Spleen (tissue), 11 donors: Measurements from ENCODE around the gene HMGB4. TPM values are rescaled to one million over a fixed set of nuclear protein-coding genes. Genes with fewer than 3 reads are reported as not detected.

ENCODE experiments used
- DNase-seq: peaks from one replicate; pipeline ENCODE4 v3.0.0-alpha.2; 2020
- H3K27ac ChIP-seq, 8 donors: fragments of 200-600 bp; sonication (generic) in 7 of 8; 1 replicate in 4 of 8; 2 replicates in 4 of 8; pipeline versions ENCODE4 v1.5.0 to v1.8.0; 2016 to 2021; ENCODE audit warnings: inconsistent platforms in 4 of 8, mild to moderate bottlenecking in 4 of 8, moderate library complexity in 1 of 8
- H3K27me3 ChIP-seq, 7 donors: fragments of 200-600 bp; sonication (generic) in 6 of 7; replicated peaks in 1 of 7; 1 replicate in 4 of 7; 2 replicates in 3 of 7; pipeline versions ENCODE4 v1.5.0 to v1.8.0; 2016 to 2021; ENCODE audit warnings: inconsistent platforms in 3 of 7, mild to moderate bottlenecking in 1 of 7
- H3K36me3 ChIP-seq, 6 donors: fragments of 200-600 bp; sonication (generic) in 5 of 6; 1 replicate in 4 of 6; 2 replicates in 2 of 6; pipeline versions ENCODE4 v1.5.0 to v1.8.0; 2016 to 2021; ENCODE audit warnings: inconsistent platforms in 2 of 6
- H3K4me1 ChIP-seq, 6 donors: fragments of 200-600 bp; sonication (generic) in 5 of 6; 1 replicate in 3 of 6; 2 replicates in 3 of 6; pipeline versions ENCODE4 v1.5.0 to v1.8.0; 2016 to 2021; ENCODE audit warnings: inconsistent platforms in 3 of 6
- H3K4me3 ChIP-seq, 8 donors: fragments of 200-600 bp; sonication (generic) in 7 of 8; 1 replicate in 4 of 8; 2 replicates in 4 of 8; pipeline versions ENCODE4 v1.5.0 to v1.8.0; 2016 to 2021; ENCODE audit warnings: inconsistent platforms in 4 of 8, mild to moderate bottlenecking in 4 of 8, moderate library complexity in 2 of 8
- H3K9me3 ChIP-seq, 8 donors: fragments of 200-600 bp; sonication (generic) in 7 of 8; 1 replicate in 4 of 8; 2 replicates in 4 of 8; pipeline versions ENCODE4 v1.5.0 to v1.8.0; 2016 to 2021; ENCODE audit warnings: inconsistent platforms in 4 of 8
- POLR2A ChIP-seq, 3 donors: fragments of 450-650 bp; IDR thresholded peaks; one replicate each; pipeline ENCODE4 v1.5.1; 2017; ENCODE audit warnings: antibody characterized with exemption in 3 of 3, mild to moderate bottlenecking in 1 of 3
- POLR2AphosphoS5 ChIP-seq, 3 donors: sonication (generic); formaldehyde crosslinking; IDR thresholded peaks; one replicate each; pipeline ENCODE4 v1.5.1; 2017; ENCODE audit warnings: antibody characterized with exemption in 3 of 3
- WGBS, 5 donors: extraction: QIAGEN DNeasy Blood & Tissue Kit in 3 of 5; methylation state at CpG; one replicate each; pipeline versions ENCODE4 v1.1.5 to v1.1.7; 2013 to 2018; 5-methylcytosine and 5-hydroxymethylcytosine counted together
- intact Hi-C: fragments of 100-400 bp; cut with DNase I; formaldehyde crosslinking; loops from one replicate; pipeline ENCODE4 v1.15.0; 2023; ENCODE audit warnings: low total_unique reads
- polyA plus RNA-seq, 3 donors: library from polyadenylated mRNA; stranded (reverse); fragments of 200-250 nt; gene quantifications; one replicate each; pipeline ENCODE4 v1.2.1, GENCODE V29; 2013
- total RNA-seq, 7 donors: library from RNA; depleted of rRNA in 3 of 7; stranded (reverse); fragments of >200 nt in 3 of 7; fragmentation: NEBNext Ultra II Directional in 4 of 7; extraction: Animal tissue kit (Norgen Biotek cat#: 25700) in 4 of 7; gene quantifications; one replicate each; pipeline versions ENCODE4 v1.1.0 to v1.2.1, GENCODE V29; 2016 to 2021
- TF ChIP-seq, protein P1 (sequence below), 11 experiments: fragments of 200-600 bp in 7 of 11; fragments of 450-650 bp in 4 of 11; sonication (generic) in 4 of 11; IDR thresholded peaks in 8 of 11; conservative IDR thresholded peaks in 3 of 11; 1 replicate in 7 of 11; 2 replicates in 4 of 11; pipeline versions ENCODE4 v1.4.0 to v1.8.0; 2016 to 2021; ENCODE audit warnings: antibody characterized with exemption in 11 of 11, inconsistent platforms in 4 of 11, mild to moderate bottlenecking in 1 of 11
- donor health status: healthy with polysubstance abuse.
- donor health status: DM: no; HTN: no; CAD: no; lungs with moderate emphysema.
- donor health status: DM: no; HTN: no; CAD: no.
- donor health status: Bipolar disorder and iron deficiency.
- donor health status: healthy.
- donor health status: DM: no; HTN: no; CAD: no.
- donor health status: DM: yes; HTN: yes; CAD: no.

HMGB4 gene
- total and polyA plus RNA-seq, 10 donors: not detected

DNA sequence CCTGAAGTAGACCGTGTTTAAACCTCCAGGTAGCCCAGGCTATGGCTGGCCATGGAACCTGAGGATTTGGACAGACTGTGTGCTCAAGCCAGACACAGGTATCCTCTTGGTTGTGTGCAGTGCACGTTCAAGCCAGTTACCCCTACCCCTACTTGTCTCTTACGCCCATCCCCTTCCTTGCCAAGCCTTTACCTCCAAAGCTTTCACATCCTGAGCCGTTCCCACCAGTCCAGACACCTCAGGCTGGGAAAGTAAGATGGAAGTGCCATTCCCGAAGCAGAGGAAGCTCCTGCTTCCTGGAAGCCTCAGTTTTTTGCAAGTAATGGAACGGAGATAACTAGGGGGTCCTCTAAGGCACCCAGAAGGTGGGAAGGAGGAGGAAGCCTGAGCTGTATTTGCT, 41.5 kb upstream of the HMGB4 start:
- Histone ChIP-seq H3K27me3 (peaks cover 0 to 47% (median 0%) of the 10 kb centered on the region in 7 donors), H3K4me1 (no peaks in the 10 kb centered on the region), H3K27ac (no peak overlapping the region), H3K36me3 (no peaks in the 10 kb centered on the region), H3K9me3 (no peaks in the 10 kb centered on the region), H3K4me3 (no peak overlapping the region)
- 52 to 62% (median 55%) methylated on average over 5 to 6 of the region's 6 CpGs for WGBS, 5 donors
- intact Hi-C loops: no loop called here
- TF ChIP-seq POLR2A (IDR thresholded peaks at IDR 0.05): no peak
- TF ChIP-seq, protein P1, sequence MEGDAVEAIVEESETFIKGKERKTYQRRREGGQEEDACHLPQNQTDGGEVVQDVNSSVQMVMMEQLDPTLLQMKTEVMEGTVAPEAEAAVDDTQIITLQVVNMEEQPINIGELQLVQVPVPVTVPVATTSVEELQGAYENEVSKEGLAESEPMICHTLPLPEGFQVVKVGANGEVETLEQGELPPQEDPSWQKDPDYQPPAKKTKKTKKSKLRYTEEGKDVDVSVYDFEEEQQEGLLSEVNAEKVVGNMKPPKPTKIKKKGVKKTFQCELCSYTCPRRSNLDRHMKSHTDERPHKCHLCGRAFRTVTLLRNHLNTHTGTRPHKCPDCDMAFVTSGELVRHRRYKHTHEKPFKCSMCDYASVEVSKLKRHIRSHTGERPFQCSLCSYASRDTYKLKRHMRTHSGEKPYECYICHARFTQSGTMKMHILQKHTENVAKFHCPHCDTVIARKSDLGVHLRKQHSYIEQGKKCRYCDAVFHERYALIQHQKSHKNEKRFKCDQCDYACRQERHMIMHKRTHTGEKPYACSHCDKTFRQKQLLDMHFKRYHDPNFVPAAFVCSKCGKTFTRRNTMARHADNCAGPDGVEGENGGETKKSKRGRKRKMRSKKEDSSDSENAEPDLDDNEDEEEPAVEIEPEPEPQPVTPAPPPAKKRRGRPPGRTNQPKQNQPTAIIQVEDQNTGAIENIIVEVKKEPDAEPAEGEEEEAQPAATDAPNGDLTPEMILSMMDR (IDR thresholded peaks at IDR 0.05 in 8 of 11, conservative IDR thresholded peaks at IDR 0.05 in 3 of 11): no peak
- TF ChIP-seq POLR2AphosphoS5 (IDR thresholded peaks at IDR 0.05): no peak
- DNase-seq: no peak

DNA sequence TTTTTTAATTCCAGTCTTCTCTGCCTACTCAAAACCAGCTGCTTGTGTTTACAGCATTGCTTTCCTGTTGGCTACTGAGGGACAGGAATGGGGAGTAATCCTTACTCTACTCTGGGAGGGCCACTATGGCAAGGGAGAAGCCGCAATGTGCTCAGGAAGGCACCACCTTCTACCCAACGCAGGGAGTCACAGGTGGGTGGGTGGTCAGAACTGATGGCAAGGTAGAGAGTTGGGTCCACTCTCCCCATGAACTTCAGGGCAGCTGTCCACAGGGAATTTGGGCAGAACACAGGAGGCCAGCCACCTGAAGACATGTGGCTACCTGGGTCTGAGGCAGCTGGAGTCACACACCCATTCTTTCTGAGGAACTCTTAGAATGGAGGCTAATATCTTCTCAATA, 40.5 kb upstream of the HMGB4 start:
- H3K4me1 ChIP-seq: no peaks in the 10 kb centered on the region
- H3K36me3 ChIP-seq: no peaks in the 10 kb centered on the region
- no peak for DNase-seq
- WGBS, 5 donors: 84 to 94% (median 88%) methylated on average over 2 of the region's 2 CpGs
- H3K27ac ChIP-seq: no peak overlapping the region
- intact Hi-C loops: no loop called here
- TF ChIP-seq, protein P1 (IDR thresholded peaks at IDR 0.05 in 8 of 11, conservative IDR thresholded peaks at IDR 0.05 in 3 of 11): no peak
- TF ChIP-seq POLR2A (IDR thresholded peaks at IDR 0.05) (no peak), POLR2AphosphoS5 (IDR thresholded peaks at IDR 0.05) (no peak)
- no peaks in the 10 kb centered on the region for H3K9me3 ChIP-seq
- H3K4me3 ChIP-seq: no peak overlapping the region
- H3K27me3 ChIP-seq: peaks cover 0 to 47% (median 0%) of the 10 kb centered on the region in 7 donors

DNA sequence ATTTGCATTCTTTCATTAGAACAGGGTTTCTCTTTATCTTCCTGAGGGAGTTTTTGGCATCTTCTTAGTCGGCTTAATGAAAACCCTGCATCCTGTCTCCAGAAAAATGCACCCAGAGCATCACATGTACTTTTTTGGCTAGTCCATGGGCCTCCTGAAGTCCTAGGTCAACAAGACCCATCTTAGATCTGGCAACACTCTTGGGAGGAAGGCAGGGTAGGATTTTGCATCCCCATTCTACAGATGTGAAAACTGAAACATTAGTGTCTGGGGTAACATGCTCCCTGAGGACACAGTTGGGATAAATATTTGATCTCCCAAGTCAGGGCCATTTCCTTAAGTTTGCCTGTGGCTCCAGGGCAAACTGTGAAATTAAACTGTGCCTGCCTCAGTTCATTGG, 40.0 kb upstream of the HMGB4 start:
- no peak overlapping the region for H3K4me3 ChIP-seq
- H3K27ac ChIP-seq: no peak overlapping the region
- DNase-seq: no peak
- whole genome bisulfite sequencing, 5 donors: 62 to 85% (median 69%) methylated on average over 1 of the region's 1 CpG
- H3K9me3 ChIP-seq: peaks cover 0 to under 1% (median 0%) of the 10 kb centered on the region in 8 donors
- intact Hi-C loops: no loop called here
- TF ChIP-seq POLR2A (IDR thresholded peaks at IDR 0.05) (no peak), POLR2AphosphoS5 (IDR thresholded peaks at IDR 0.05) (no peak)
- TF ChIP-seq, protein P1 (IDR thresholded peaks at IDR 0.05 in 8 of 11, conservative IDR thresholded peaks at IDR 0.05 in 3 of 11): no peak
- H3K4me1 ChIP-seq: no peaks in the 10 kb centered on the region
- no peaks in the 10 kb centered on the region for H3K36me3 ChIP-seq
- peaks cover 0 to 50% (median 0%) of the 10 kb centered on the region in 7 donors for H3K27me3 ChIP-seq

GRCh38 chr1:33824321-33824720, 39.6 kb upstream of the HMGB4 start:
- H3K4me3 ChIP-seq: no peak overlapping the region
- peaks cover 0 to 50% (median 0%) of the 10 kb centered on the region in 7 donors for H3K27me3 ChIP-seq
- TF ChIP-seq, protein P1 (IDR thresholded peaks at IDR 0.05 in 8 of 11, conservative IDR thresholded peaks at IDR 0.05 in 3 of 11): no peak
- TF ChIP-seq POLR2A (IDR thresholded peaks at IDR 0.05) (no peak), POLR2AphosphoS5 (IDR thresholded peaks at IDR 0.05) (no peak)
- intact Hi-C loops: no loop called here
- H3K4me1 ChIP-seq: no peaks in the 10 kb centered on the region
- no peaks in the 10 kb centered on the region for H3K36me3 ChIP-seq
- DNase-seq: no peak
- H3K27ac ChIP-seq: no peak overlapping the region
- H3K9me3 ChIP-seq: peaks cover 0 to 5% (median 0%) of the 10 kb centered on the region in 8 donors
- 80 to 91% (median 90%) methylated on average over 6 of the region's 6 CpGs for WGBS, 5 donors
